Nephron (organoid): Measurements from ENCODE around the gene UBASH3A.

Experiments
- H3K27ac Mint-ChIP-seq, 3 experiments: 2 replicates each; pipeline ENCODE4 v1.8.0; 2020; ENCODE audit warnings: mixed read lengths in 3 of 3, mild to moderate bottlenecking in 2 of 3, moderate library complexity in 1 of 3
- H3K27me3 Mint-ChIP-seq: 2 replicates; pipeline ENCODE4 v1.8.0; 2021; ENCODE audit warnings: low read depth, mild to moderate bottlenecking, moderate library complexity, mixed read lengths
- H3K36me3 Mint-ChIP-seq: 2 replicates; pipeline ENCODE4 v1.8.0; 2020; ENCODE audit warnings: low read depth, mixed read lengths
- H3K4me1 Mint-ChIP-seq: 2 replicates; pipeline ENCODE4 v1.8.0; 2020; ENCODE audit warnings: mixed read lengths
- H3K4me3 Mint-ChIP-seq, 3 experiments: 2 replicates each; pipeline ENCODE4 v1.8.0; 2020; ENCODE audit warnings: mild to moderate bottlenecking in 3 of 3, mixed read lengths in 3 of 3, moderate library complexity in 2 of 3
- H3K9me3 Mint-ChIP-seq: 2 replicates; pipeline ENCODE4 v1.8.0; 2020; ENCODE audit warnings: mixed read lengths
- TF ChIP-seq, protein P1 (sequence below), 3 experiments: fragments of 200-600 bp; sonication (generic); IDR thresholded peaks; one replicate each; pipeline ENCODE4 v1.5.0; 2021; ENCODE audit warnings: antibody characterized with exemption in 3 of 3; ENCODE audit not compliant: unreplicated experiment in 3 of 3

Gene UBASH3A

DNA sequence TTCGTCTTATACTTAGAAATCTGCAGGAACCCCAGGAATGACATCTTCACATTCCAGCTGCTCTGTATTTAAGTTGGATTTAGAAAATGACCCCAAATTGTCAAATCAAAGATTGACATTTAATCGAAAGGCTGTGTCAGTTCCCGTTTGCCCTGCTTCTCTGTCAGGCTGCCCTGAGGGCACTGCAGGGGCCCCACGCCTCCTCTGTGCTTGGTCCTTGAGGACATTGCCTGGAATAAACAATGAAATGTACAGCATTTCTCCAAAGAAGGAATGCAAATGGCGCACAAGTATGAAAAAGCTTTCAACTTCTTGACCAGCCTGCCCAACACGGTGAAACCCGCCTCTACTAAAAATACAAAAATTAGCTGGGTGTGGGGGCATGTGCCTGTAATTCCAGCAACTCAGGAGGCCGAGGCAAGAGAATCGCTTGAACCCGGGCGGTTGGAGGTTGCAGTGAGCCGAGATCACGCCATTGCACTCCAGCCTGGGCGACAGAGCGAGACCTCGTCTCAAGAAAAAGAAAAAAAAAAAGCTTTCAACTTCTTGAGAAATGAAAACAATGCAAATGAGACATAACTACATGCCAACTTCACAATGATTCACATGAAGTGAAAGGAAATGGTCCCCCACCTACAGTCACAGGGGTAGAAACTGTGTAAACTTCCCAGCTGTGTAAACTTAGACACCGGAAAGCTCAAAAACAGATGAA is 10.8 kb upstream of the UBASH3A start:
- TF ChIP-seq, protein P1, sequence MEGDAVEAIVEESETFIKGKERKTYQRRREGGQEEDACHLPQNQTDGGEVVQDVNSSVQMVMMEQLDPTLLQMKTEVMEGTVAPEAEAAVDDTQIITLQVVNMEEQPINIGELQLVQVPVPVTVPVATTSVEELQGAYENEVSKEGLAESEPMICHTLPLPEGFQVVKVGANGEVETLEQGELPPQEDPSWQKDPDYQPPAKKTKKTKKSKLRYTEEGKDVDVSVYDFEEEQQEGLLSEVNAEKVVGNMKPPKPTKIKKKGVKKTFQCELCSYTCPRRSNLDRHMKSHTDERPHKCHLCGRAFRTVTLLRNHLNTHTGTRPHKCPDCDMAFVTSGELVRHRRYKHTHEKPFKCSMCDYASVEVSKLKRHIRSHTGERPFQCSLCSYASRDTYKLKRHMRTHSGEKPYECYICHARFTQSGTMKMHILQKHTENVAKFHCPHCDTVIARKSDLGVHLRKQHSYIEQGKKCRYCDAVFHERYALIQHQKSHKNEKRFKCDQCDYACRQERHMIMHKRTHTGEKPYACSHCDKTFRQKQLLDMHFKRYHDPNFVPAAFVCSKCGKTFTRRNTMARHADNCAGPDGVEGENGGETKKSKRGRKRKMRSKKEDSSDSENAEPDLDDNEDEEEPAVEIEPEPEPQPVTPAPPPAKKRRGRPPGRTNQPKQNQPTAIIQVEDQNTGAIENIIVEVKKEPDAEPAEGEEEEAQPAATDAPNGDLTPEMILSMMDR (IDR thresholded peaks at IDR 0.05; ENCODE audit: unreplicated experiment in 3 of 3): no peak
- no peaks in the 10 kb centered on the region for H3K36me3 Mint-ChIP-seq
- peaks cover 19% of the 10 kb centered on the region for H3K4me1 Mint-ChIP-seq
- no peak overlapping the region for H3K27ac Mint-ChIP-seq
- peaks cover 9% of the 10 kb centered on the region for H3K27me3 Mint-ChIP-seq
- no peaks in the 10 kb centered on the region for H3K9me3 Mint-ChIP-seq
- no peak overlapping the region for H3K4me3 Mint-ChIP-seq

- Mint-ChIP-seq H3K9me3 (no peaks in the 10 kb centered on the region), H3K4me3 (no peak overlapping the region), H3K27ac (no peak overlapping the region), H3K27me3 (peaks cover 13% of the 10 kb centered on the region), H3K4me1 (peaks cover 20% of the 10 kb centered on the region), H3K36me3 (no peaks in the 10 kb centered on the region)
- TF ChIP-seq, protein P1 (IDR thresholded peaks at IDR 0.05; ENCODE audit: unreplicated experiment in 3 of 3): no peak
Measured at GRCh38 chr21:42393443-42393950, 10.2 kb upstream of the UBASH3A start.

GRCh38 chr21:42395302-42395701 is 8.4 kb upstream of the UBASH3A start:
- Mint-ChIP-seq H3K36me3 (no peaks in the 10 kb centered on the region), H3K27me3 (peaks cover 17% of the 10 kb centered on the region), H3K9me3 (no peaks in the 10 kb centered on the region), H3K4me3 (no peak overlapping the region), H3K27ac (no peak overlapping the region), H3K4me1 (peaks cover 16% of the 10 kb centered on the region)
- TF ChIP-seq, protein P1 (IDR thresholded peaks at IDR 0.05; ENCODE audit: unreplicated experiment in 3 of 3): no peak

GRCh38 chr21:42395905-42396651 is 7.6 kb upstream of the UBASH3A start, which contains the start of gene TMPRSS3:
Gene TMPRSS3, minus strand, starts transcription at chr21:42396052. Its CDS starts 635 bp downstream, at chr21:42395417.
- H3K4me1 Mint-ChIP-seq: peaks cover 16% of the 10 kb centered on the region
- no peak within 1 kb of the TSS for H3K4me3 Mint-ChIP-seq
- H3K9me3 Mint-ChIP-seq: no peaks in the 10 kb centered on the region
- H3K27me3 Mint-ChIP-seq: peaks cover 17% of the 10 kb centered on the region
- no peak within 1 kb of the TSS for H3K27ac Mint-ChIP-seq
- TF ChIP-seq, protein P1 (IDR thresholded peaks at IDR 0.05; ENCODE audit: unreplicated experiment in 3 of 3): no peak
- no peaks in the 10 kb centered on the region for H3K36me3 Mint-ChIP-seq

DNA sequence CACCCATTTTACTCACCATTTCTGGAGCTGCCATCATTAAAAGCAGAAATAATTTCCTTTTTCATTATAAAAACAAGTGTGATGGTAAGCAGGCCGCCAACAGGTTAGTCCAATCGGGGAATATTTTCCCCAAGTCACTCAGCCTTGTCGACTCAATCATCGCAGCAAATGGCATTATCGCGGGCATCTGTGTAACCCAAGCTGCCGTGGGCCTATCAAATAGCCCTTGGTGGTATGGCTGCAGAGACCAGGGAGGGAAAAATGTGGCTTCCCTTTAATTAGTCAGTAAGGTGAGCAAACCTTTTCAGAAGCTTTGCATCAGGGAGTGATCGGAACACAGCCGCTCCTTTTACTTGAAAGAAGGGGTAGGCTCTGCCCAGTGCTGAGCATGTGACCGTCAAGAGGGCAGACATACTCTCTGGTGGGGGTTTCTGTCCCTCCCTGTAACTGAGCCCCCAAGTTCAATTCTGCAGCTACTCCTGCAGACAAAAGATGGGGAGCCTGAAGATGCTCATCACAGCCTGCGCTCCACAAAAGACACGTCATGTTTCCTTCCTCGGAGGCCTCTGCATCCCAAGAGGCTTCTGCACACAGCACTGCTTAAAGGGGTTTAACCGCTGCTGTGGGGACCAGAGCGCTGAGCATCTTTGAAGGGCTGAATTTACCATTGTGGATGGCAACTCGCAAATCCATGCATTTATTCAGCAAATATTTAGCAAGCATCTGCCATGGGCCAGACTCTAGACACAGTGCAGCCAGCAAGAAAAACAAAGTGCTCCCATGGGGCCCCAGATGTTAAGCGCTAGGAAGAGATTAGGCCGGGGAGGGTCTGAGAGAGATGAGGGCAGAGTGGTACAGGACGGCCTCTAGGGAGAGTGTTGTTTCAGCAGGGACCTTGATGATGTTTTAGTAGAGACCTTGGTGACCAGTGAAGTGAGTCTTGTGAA is 6.6 kb upstream of the UBASH3A start:
- H3K36me3 Mint-ChIP-seq: no peaks in the 10 kb centered on the region

More for the DNA sequence above, 6.6 kb upstream of the UBASH3A start:
- H3K27ac Mint-ChIP-seq: no peak overlapping the region
- H3K4me1 Mint-ChIP-seq: peaks cover 16% of the 10 kb centered on the region
- H3K27me3 Mint-ChIP-seq: peaks cover 17% of the 10 kb centered on the region
- H3K9me3 Mint-ChIP-seq: no peaks in the 10 kb centered on the region
- TF ChIP-seq, protein P1 (IDR thresholded peaks at IDR 0.05; ENCODE audit: unreplicated experiment in 3 of 3): no peak
- H3K4me3 Mint-ChIP-seq: no peak overlapping the region
